Measurements from ENCODE around the gene OTOF.
A peak's percentile ranks its signal among the peaks of the same experiment; 100 is the strongest.

The OTOF gene

GRCh38 chr2:26454561-26455001 is 23.3 kb downstream of the OTOF start:
- no peak for TF ChIP-seq Cebpa-rat (IDR thresholded peaks at IDR 0.05)
- Histone ChIP-seq H3K36me3 (no peaks in the 10 kb centered on the region), H3K27ac (peak overlapping the region in 5 of 11 experiments; percentile 15 to 64 (median 49); a peak in 4 of 22 replicates), H3K9me3 (replicated peaks in 1 of 11) (no peaks in the 10 kb centered on the region), H3K4me3 (no peak overlapping the region), H3K9ac (no peak overlapping the region), H3K4me2 (peak overlapping the region in 8 of 11 experiments; percentile 74 to 88 (median 84); a peak in 11 of 22 replicates), H3K4me1 (peaks cover 32 to 58% (median 38%) of the 10 kb centered on the region in 10 experiments), H3K27me3 (no peaks in the 10 kb centered on the region), H4K20me1 (no peaks in the 10 kb centered on the region; a peak in 1 of 22 replicates)

- Histone ChIP-seq H3K9ac (no peak overlapping the region), H3K4me3 (no peak overlapping the region), H4K20me1 (no peaks in the 10 kb centered on the region; a peak in 1 of 22 replicates), H3K27ac (no peak overlapping the region), H3K4me1 (peaks cover 32 to 56% (median 37%) of the 10 kb centered on the region in 10 experiments), H3K27me3 (no peaks in the 10 kb centered on the region), H3K9me3 (replicated peaks in 1 of 11) (no peaks in the 10 kb centered on the region), H3K36me3 (no peaks in the 10 kb centered on the region), H3K4me2 (no peak overlapping the region)
- TF ChIP-seq Cebpa-rat (IDR thresholded peaks at IDR 0.05): no peak
Observed at GRCh38 chr2:26453421-26454329, 24.2 kb downstream of the OTOF start.

- Histone ChIP-seq H3K4me1 (peaks cover 24 to 38% (median 30%) of the 10 kb centered on the region in 10 experiments), H3K9me3 (replicated peaks in 1 of 11) (no peaks in the 10 kb centered on the region), H3K36me3 (no peaks in the 10 kb centered on the region), H3K27ac (no peak overlapping the region), H3K4me2 (peak overlapping the region in 7 of 11 experiments; percentile 4 to 43 (median 16); a peak in 6 of 22 replicates), H3K27me3 (no peaks in the 10 kb centered on the region), H4K20me1 (no peaks in the 10 kb centered on the region), H3K4me3 (no peak overlapping the region), H3K9ac (no peak overlapping the region)
- no peak for TF ChIP-seq Cebpa-rat (IDR thresholded peaks at IDR 0.05)
Observed at GRCh38 chr2:26451700-26452099, 26.2 kb downstream of the OTOF start.

- Histone ChIP-seq H3K27ac (no peak overlapping the region), H3K4me3 (no peak overlapping the region), H3K9me3 (replicated peaks in 1 of 11) (no peaks in the 10 kb centered on the region), H4K20me1 (no peaks in the 10 kb centered on the region), H3K4me2 (no peak overlapping the region), H3K4me1 (peaks cover 9 to 22% (median 15%) of the 10 kb centered on the region in 10 experiments), H3K27me3 (no peaks in the 10 kb centered on the region), H3K9ac (no peak overlapping the region), H3K36me3 (no peaks in the 10 kb centered on the region)
- no peak for TF ChIP-seq Cebpa-rat (IDR thresholded peaks at IDR 0.05)
Observed at GRCh38 chr2:26450031-26450635, 27.8 kb downstream of the OTOF start.

- TF ChIP-seq Cebpa-rat (IDR thresholded peaks at IDR 0.05): no peak
- Histone ChIP-seq H3K9ac (no peak overlapping the region), H3K9me3 (replicated peaks in 1 of 11) (no peaks in the 10 kb centered on the region), H3K4me2 (no peak overlapping the region), H3K27ac (no peak overlapping the region), H3K4me1 (peaks cover 4 to 16% (median 9%) of the 10 kb centered on the region in 10 experiments; a peak in 14 of 20 replicates), H3K27me3 (no peaks in the 10 kb centered on the region), H3K36me3 (no peaks in the 10 kb centered on the region), H4K20me1 (no peaks in the 10 kb centered on the region), H3K4me3 (no peak overlapping the region)
Observed at GRCh38 chr2:26449278-26450030, 28.5 kb downstream of the OTOF start.

GRCh38 chr2:26448651-26449050 is 29.3 kb downstream of the OTOF start:
- no peak overlapping the region for H3K9ac ChIP-seq
- H3K4me2 ChIP-seq: no peak overlapping the region
- no peaks in the 10 kb centered on the region for H3K27me3 ChIP-seq
- H3K27ac ChIP-seq: no peak overlapping the region
- no peaks in the 10 kb centered on the region for H3K36me3 ChIP-seq
- H3K4me3 ChIP-seq: no peak overlapping the region
- H3K9me3 ChIP-seq (replicated peaks in 1 of 11): no peaks in the 10 kb centered on the region
- no peak for TF ChIP-seq Cebpa-rat (IDR thresholded peaks at IDR 0.05)
- peaks cover 4 to 14% (median 7%) of the 10 kb centered on the region in 10 experiments; a peak in 14 of 20 replicates for H3K4me1 ChIP-seq
- H4K20me1 ChIP-seq: no peaks in the 10 kb centered on the region

GRCh38 chr2:26444236-26444635 is 33.7 kb downstream of the OTOF start:
- Histone ChIP-seq H3K9ac (no peak overlapping the region), H3K27ac (no peak overlapping the region), H3K27me3 (no peaks in the 10 kb centered on the region), H3K36me3 (no peaks in the 10 kb centered on the region), H3K9me3 (replicated peaks in 1 of 11) (no peaks in the 10 kb centered on the region), H3K4me3 (no peak overlapping the region), H4K20me1 (no peaks in the 10 kb centered on the region), H3K4me1 (no peaks in the 10 kb centered on the region), H3K4me2 (no peak overlapping the region)
- TF ChIP-seq Cebpa-rat (IDR thresholded peaks at IDR 0.05): no peak

GRCh38 chr2:26442707-26443106 is 35.2 kb downstream of the OTOF start:
- Histone ChIP-seq H4K20me1 (no peaks in the 10 kb centered on the region), H3K4me2 (no peak overlapping the region), H3K36me3 (no peaks in the 10 kb centered on the region), H3K27ac (no peak overlapping the region), H3K4me1 (0 out of 20 replicates have a peak, but pooled peaks cover 0 to 5% (median 0%) of the 10 kb centered on the region in 10 experiments), H3K4me3 (no peak overlapping the region), H3K27me3 (no peaks in the 10 kb centered on the region), H3K9me3 (replicated peaks in 1 of 11) (no peaks in the 10 kb centered on the region), H3K9ac (no peak overlapping the region)
- no peak for TF ChIP-seq Cebpa-rat (IDR thresholded peaks at IDR 0.05)

GRCh38 chr2:26442301-26442700 is 35.6 kb downstream of the OTOF start:
- TF ChIP-seq Cebpa-rat (IDR thresholded peaks at IDR 0.05): no peak

More at GRCh38 chr2:26442301-26442700, 35.6 kb downstream of the OTOF start:
- Histone ChIP-seq H3K4me3 (no peak overlapping the region), H3K36me3 (no peaks in the 10 kb centered on the region), H3K4me1 (0 out of 20 replicates have a peak, but pooled peaks cover 0 to 5% (median 0%) of the 10 kb centered on the region in 10 experiments), H3K27me3 (no peaks in the 10 kb centered on the region), H3K4me2 (no peak overlapping the region), H4K20me1 (no peaks in the 10 kb centered on the region), H3K9ac (no peak overlapping the region), H3K9me3 (replicated peaks in 1 of 11) (no peaks in the 10 kb centered on the region), H3K27ac (no peak overlapping the region)

Data from BLaER1 treated with 17β-estradiol and CSF1 and Interleukin-3, amounts not matched to agents 10 nM and 100 nM (cell line).